HepG2 (cell line): ENCODE results near the gene NARF. TPM values are rescaled to one million over a fixed set of nuclear protein-coding genes. Genes with fewer than 3 reads are reported as not detected.
A peak's percentile ranks its signal among the peaks of the same experiment; 100 is the strongest.

Experiments used
- AGO2 ChIP-seq: fragments of 200-400 bp; formaldehyde crosslinking; optimal IDR thresholded peaks from 2 replicates; pipeline ENCODE3; 2017; ENCODE audit warnings: mild to moderate bottlenecking, low read depth, low read length, moderate library complexity
- GABPA ChIP-seq, 2 experiments: IDR thresholded peaks; 2 replicates each; pipeline ENCODE4 v1.6.1; 2011 to 2016; ENCODE audit warnings: low read depth in 2 of 2, low read length in 1 of 2, missing biosample characterization in 1 of 2, missing genetic modification characterization in 1 of 2
- KDM1A ChIP-seq: IDR thresholded peaks from 2 replicates; pipeline ENCODE4 v1.6.1; 2016; ENCODE audit warnings: missing compliant biosample characterization
- KLF11 ChIP-seq: IDR thresholded peaks from 2 replicates; pipeline ENCODE4 v1.6.1; 2016; ENCODE audit warnings: missing compliant biosample characterization
- NR2C2 ChIP-seq: sonication (generic); formaldehyde crosslinking; IDR thresholded peaks from 2 replicates; pipeline ENCODE4 v1.4.0; 2020; ENCODE audit warnings: missing genetic modification reagents, mild to moderate bottlenecking, moderate library complexity, borderline replicate concordance
- PBX3 ChIP-seq: sonication (generic); formaldehyde crosslinking; IDR thresholded peaks from 2 replicates; pipeline ENCODE4 v1.8.1; 2023; ENCODE audit warnings: missing genetic modification reagents, inconsistent platforms, borderline replicate concordance
- REXO4 ChIP-seq: sonication (generic); formaldehyde crosslinking; IDR thresholded peaks from 2 replicates; pipeline ENCODE4 v1.8.0; 2022; ENCODE audit warnings: missing genetic modification reagents, mild to moderate bottlenecking, borderline replicate concordance
- SNAPC2 ChIP-seq: sonication (generic); formaldehyde crosslinking; IDR thresholded peaks from 2 replicates; pipeline ENCODE4 v1.8.1; 2022; ENCODE audit warnings: mild to moderate bottlenecking, missing genetic modification reagents
- STAT5B ChIP-seq: sonication (generic); formaldehyde crosslinking; IDR thresholded peaks from 2 replicates; pipeline ENCODE4 v1.4.0; 2020; ENCODE audit warnings: missing genetic modification reagents
- ZFP82 ChIP-seq: sonication (generic); formaldehyde crosslinking; IDR thresholded peaks from 2 replicates; pipeline ENCODE4 v1.5.1; 2020; ENCODE audit warnings: mild to moderate bottlenecking, missing genetic modification reagents, borderline replicate concordance
- ZNF292 ChIP-seq: sonication (generic); formaldehyde crosslinking; IDR thresholded peaks from 2 replicates; pipeline ENCODE4 v1.8.1; 2022; ENCODE audit warnings: mild to moderate bottlenecking, low read depth, missing genetic modification reagents, borderline replicate concordance
- ZNF362 ChIP-seq: sonication (generic); formaldehyde crosslinking; IDR thresholded peaks from 2 replicates; pipeline ENCODE4 v1.4.0; 2020; ENCODE audit warnings: missing genetic modification reagents, mild to moderate bottlenecking, borderline replicate concordance
- ZNF430 ChIP-seq: sonication (generic); formaldehyde crosslinking; IDR thresholded peaks from 2 replicates; pipeline ENCODE4 v1.9.0; 2021; ENCODE audit warnings: mild to moderate bottlenecking, missing genetic modification reagents
- polyA plus RNA-seq, 8 experiments: library from polyadenylated mRNA; depleted of rRNA in 3 of 8; stranded (reverse) in 7 of 8; unstranded in 1 of 8; fragments of >200 nt; fragmentation: Illumina TruSeq in 4 of 8; extraction: Trizol in 4 of 8; gene quantifications; 2 replicates each; pipeline versions ENCODE4 v1.2.1 to v1.2.3, GENCODE V29; 2011 to 2016; ENCODE audit warnings: low read depth in 4 of 8, missing spikeins in 1 of 8, mixed read lengths in 1 of 8; ENCODE audit not compliant: insufficient read depth in 1 of 8
- total RNA-seq, 5 experiments: library from RNA; depleted of rRNA; stranded (reverse); fragments of >200 nt; fragmentation: Illumina TruSeq; extraction: Trizol; gene quantifications; 2 replicates each; pipeline ENCODE4 v1.2.3, GENCODE V29; 2016; ENCODE audit warnings: low read depth in 1 of 5
- TF ChIP-seq, protein P1 (sequence below): sonication (generic); formaldehyde crosslinking; IDR thresholded peaks from 2 replicates; pipeline ENCODE4 v1.5.1; 2020; ENCODE audit warnings: mild to moderate bottlenecking, missing genetic modification reagents, borderline replicate concordance
- TF ChIP-seq, protein P2 (sequence below), 2 experiments: sonication (generic) in 1 of 2; formaldehyde crosslinking in 1 of 2; IDR thresholded peaks; 2 replicates each; pipeline versions ENCODE4 v1.4.0 to v1.6.1; 2016 to 2020; ENCODE audit warnings: borderline replicate concordance in 1 of 2, low read depth in 1 of 2, mild to moderate bottlenecking in 1 of 2, missing genetic modification reagents in 1 of 2
- TF ChIP-seq, protein P3 (sequence below): sonication (generic); formaldehyde crosslinking; IDR thresholded peaks from 2 replicates; pipeline ENCODE4 v1.4.0; 2020; ENCODE audit warnings: missing genetic modification reagents

NARF gene
- total and polyA plus RNA-seq, 2 of the 13 experiments (the other 11 are each of a cell fraction or from before 2014, with no cell fraction given): 61.1 to 144 TPM

DNA sequence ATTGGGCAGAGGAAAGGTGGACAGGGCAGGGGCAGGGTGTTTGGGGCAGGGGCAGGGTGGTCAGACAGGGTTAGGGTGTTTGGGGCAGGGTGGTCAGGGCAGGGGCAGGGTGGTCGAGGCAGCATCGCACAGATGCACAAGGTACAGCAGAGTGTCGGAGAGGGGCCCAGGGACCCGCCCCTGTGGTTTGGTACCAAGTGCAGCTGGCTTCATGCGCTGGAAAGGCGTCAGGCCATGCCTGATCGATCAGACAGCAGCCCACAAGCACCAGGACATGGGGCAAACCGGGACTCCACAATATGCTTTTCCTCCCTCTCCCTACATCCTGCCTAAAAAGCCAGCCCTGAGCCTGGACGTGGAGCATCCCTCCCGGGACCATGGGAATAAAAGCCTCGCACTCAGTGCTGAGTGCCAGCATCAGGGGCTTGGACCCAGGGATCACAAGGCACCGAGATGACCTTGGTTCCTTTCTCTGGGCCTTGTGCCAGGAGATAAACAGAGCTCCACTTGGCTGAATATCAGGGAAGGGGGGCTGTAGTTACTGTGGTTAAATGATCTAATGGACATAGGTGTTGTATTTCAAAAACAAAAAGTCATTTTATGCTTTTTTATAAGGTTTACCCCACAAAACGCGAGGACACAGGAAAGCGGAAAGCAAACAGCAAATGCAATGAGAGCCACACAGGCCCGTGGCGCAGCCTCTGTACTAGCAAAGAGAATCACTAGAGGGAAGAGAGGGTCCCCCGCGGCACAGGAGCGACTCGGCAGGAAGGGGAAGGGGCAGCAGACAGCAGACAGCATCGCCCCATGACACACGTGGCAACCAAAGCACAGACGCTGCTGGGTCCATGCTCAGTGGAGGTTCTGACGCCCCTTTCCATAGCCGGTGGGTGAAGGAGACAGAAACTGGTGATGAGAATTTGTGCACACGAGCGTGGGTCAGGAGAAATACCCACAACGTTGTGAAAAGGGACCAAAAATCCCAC is 45.7 kb upstream of the NARF start (continued):
- TF ChIP-seq, protein P1, sequence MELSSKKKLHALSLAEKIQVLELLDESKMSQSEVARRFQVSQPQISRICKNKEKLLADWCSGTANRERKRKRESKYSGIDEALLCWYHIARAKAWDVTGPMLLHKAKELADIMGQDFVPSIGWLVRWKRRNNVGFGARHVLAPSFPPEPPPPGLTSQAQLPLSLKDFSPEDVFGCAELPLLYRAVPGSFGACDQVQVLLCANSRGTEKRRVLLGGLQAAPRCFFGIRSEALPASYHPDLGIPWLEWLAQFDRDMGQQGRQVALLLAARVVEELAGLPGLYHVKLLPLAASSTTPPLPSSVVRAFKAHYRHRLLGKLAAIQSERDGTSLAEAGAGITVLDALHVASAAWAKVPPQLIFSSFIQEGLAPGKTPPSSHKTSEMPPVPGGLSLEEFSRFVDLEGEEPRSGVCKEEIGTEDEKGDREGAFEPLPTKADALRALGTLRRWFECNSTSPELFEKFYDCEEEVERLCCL (CRISPR knock-in tag): no peak
- TF ChIP-seq, protein P2, sequence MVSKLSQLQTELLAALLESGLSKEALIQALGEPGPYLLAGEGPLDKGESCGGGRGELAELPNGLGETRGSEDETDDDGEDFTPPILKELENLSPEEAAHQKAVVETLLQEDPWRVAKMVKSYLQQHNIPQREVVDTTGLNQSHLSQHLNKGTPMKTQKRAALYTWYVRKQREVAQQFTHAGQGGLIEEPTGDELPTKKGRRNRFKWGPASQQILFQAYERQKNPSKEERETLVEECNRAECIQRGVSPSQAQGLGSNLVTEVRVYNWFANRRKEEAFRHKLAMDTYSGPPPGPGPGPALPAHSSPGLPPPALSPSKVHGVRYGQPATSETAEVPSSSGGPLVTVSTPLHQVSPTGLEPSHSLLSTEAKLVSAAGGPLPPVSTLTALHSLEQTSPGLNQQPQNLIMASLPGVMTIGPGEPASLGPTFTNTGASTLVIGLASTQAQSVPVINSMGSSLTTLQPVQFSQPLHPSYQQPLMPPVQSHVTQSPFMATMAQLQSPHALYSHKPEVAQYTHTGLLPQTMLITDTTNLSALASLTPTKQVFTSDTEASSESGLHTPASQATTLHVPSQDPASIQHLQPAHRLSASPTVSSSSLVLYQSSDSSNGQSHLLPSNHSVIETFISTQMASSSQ (IDR thresholded peaks at IDR 0.05; ENCODE audit: low read depth): no peak
- TF ChIP-seq, protein P2 (CRISPR knock-in tag; IDR thresholded peaks at IDR 0.05; ENCODE audit: borderline replicate concordance): no peak
- TF ChIP-seq SNAPC2 (CRISPR knock-in tag) (no peak), KDM1A (CRISPR knock-in tag) (0 out of 2 replicates have a peak, but pooled peaks have one; percentile 23), ZFP82 (CRISPR knock-in tag) (no peak), ZNF292 (CRISPR knock-in tag) (no peak), GABPA (IDR thresholded peaks at IDR 0.05; ENCODE audit: low read depth, low read length) (no peak), GABPA (CRISPR knock-in tag; IDR thresholded peaks at IDR 0.05; ENCODE audit: low read depth) (no peak), ZNF430 (CRISPR knock-in tag) (no peak), AGO2 (no peak), NR2C2 (CRISPR knock-in tag) (peak; percentile 28; the same call in 1 of the 2 replicates), ZNF362 (CRISPR knock-in tag) (no peak), STAT5B (CRISPR knock-in tag) (no peak), REXO4 (CRISPR knock-in tag) (no peak), PBX3 (CRISPR knock-in tag) (no peak), KLF11 (no peak)
- TF ChIP-seq, protein P3, sequence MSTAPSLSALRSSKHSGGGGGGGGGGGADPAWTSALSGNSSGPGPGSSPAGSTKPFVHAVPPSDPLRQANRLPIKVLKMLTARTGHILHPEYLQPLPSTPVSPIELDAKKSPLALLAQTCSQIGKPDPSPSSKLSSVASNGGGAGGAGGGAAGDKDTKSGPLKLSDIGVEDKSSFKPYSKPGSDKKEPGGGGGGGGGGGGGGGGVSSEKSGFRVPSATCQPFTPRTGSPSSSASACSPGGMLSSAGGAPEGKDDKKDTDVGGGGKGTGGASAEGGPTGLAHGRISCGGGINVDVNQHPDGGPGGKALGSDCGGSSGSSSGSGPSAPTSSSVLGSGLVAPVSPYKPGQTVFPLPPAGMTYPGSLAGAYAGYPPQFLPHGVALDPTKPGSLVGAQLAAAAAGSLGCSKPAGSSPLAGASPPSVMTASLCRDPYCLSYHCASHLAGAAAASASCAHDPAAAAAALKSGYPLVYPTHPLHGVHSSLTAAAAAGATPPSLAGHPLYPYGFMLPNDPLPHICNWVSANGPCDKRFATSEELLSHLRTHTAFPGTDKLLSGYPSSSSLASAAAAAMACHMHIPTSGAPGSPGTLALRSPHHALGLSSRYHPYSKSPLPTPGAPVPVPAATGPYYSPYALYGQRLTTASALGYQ (CRISPR knock-in tag): no peak
